HG03439 (cell line): ENCODE results near the gene NDST3.

ENCODE experiments used
- ATAC-seq: cut with Tn5 transposase; IDR thresholded peaks from one replicate; pipeline ENCODE4 v1.9.1; 2021; ENCODE audit warnings: mild to moderate bottlenecking, moderate library complexity; ENCODE audit not compliant: unreplicated experiment

The NDST3 gene

GRCh38 chr4:118034053-118034785 is at the start of gene NDST3:
Gene NDST3 (plus strand): TSS chr4:118034486. CDS start chr4:118053911, 19,425 bp downstream.
- ATAC-seq: peak; percentile 55

- ATAC-seq: no peak
Measured at GRCh38 chr4:117986321-117986720, 48.0 kb upstream of the NDST3 start.

GRCh38 chr4:117987464-117987863 is 46.8 kb upstream of the NDST3 start:
- no peak for ATAC-seq

DNA sequence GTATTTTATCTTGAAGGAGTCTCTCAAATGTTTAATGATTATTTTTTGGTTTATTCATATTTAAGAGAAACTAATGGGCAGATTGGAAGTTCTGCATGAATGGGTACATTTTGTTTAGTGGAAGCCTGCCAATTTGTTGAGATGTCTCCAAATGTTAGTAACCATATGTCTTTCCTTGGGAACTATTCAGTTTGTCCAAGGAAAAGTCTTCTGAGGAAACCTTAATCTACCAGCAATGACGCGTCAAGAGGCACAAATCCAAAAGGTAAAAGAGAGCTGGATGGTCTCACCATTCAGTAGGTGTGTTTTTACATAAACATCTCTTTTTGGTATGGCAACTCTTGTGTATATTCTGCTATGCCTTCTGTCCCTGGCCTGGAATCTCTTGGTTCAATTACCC is 37.4 kb upstream of the NDST3 start:
- ATAC-seq: no peak

- ATAC-seq: no peak
Measured at GRCh38 chr4:118004088-118004487, 30.2 kb upstream of the NDST3 start.

GRCh38 chr4:118005883-118006282 is 28.4 kb upstream of the NDST3 start:
- ATAC-seq: no peak

- no peak for ATAC-seq
Measured at GRCh38 chr4:118012142-118012541, 22.1 kb upstream of the NDST3 start.

DNA sequence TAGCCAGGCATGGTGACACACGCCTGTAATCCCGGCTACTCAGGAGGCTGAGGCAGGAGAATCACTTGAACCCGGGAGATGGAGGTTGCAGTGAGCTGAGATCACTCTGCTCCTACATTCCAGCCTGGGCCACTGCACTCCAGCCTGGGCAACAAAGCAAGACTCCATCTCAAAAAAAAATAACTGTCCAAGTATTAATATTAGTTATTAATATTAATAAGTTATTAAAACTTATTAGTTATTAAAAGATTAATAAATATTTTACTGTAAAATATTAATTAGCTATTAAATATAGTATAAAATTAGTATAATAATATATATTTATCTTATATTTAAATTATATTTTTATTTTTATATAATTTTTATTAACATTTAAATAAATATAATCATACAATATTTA is 19.5 kb upstream of the NDST3 start:
- ATAC-seq: no peak

- no peak for ATAC-seq
Measured at GRCh38 chr4:118018381-118019145, 15.7 kb upstream of the NDST3 start.

GRCh38 chr4:118026806-118027205 is 7.5 kb upstream of the NDST3 start:
- no peak for ATAC-seq

- ATAC-seq: no peak
Measured at GRCh38 chr4:118029224-118029623, 5.1 kb upstream of the NDST3 start.

DNA sequence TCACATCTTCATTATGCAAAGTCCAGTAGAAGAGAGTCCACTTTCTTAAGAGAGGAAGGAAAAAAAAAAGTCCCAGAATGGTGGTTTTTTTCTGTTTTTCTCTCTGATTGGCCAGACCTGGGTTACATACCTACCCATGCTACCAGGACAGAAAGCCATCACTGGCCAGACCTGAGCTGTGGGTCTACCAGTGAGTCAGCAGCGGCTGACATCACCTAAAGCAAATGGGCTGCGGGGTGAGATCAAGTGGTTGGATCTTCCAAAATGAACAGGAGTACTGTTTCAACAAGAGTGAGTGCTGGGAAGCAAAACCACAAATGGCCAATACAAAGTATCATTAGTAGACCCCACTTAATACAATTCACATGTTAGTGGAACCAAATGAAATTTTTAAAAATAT is 1.6 kb upstream of the NDST3 start:
- no peak for ATAC-seq

GRCh38 chr4:118033148-118034052 is 886 bp upstream of the NDST3 start:
- no peak for ATAC-seq

- ATAC-seq: no peak
Measured at GRCh38 chr4:118035309-118035708, 1.0 kb downstream of the NDST3 start.

DNA sequence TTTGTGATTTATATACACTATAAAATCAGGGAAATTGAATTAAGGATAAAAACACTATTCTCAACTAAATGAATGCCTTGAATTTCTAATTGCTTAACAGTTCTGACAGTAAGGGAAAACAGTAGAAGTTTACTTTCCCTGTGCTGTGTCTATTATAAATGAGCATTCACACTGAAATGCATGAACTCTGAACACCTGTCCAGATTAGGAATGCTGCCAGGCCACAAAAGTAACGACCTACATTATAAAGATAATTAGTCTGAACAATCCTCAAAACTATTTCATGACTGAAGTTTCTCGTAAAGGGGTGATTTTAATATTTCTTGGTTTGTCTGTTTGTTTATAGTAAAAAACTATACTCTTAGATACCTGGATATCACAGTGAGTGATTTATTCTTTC is 2.0 kb downstream of the NDST3 start:
- ATAC-seq: no peak

- ATAC-seq: no peak
Measured at GRCh38 chr4:118037955-118038354, 3.7 kb downstream of the NDST3 start.

GRCh38 chr4:118046323-118046722 is 12.0 kb downstream of the NDST3 start:
- ATAC-seq: no peak

DNA sequence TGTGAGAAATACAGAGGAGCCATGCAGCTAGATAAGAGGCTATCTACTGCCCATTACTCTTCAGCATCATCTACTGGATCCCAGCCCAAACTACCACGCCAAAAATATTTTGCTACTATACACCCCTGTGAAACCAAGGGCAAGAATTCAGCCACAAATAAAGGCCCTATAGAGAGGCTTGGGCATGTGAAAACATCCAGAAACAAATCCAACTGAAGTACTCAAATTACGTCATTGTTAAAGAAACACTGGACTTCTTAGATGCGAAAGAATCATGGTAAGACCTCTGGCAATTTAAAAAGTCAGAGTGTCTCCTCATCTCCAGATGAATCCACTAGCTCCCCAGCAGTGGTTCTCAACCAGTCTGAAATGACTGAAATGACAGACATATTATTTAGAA is 12.8 kb downstream of the NDST3 start:
- no peak for ATAC-seq

- ATAC-seq: no peak
Measured at GRCh38 chr4:118058955-118059354, 24.7 kb downstream of the NDST3 start.

GRCh38 chr4:118059397-118059796 is 25.1 kb downstream of the NDST3 start:
- ATAC-seq: no peak
